NCI-H1417 (cell line): Measurements from ENCODE around the gene TREH.
A peak's percentile ranks its signal among the peaks of the same experiment; 100 is the strongest.
"Not testable (repeated sequence)": the region's sequence is repeated elsewhere in the genome, so short reads cannot be mapped to it uniquely, and the experiment has no call there.

Experiments used
- DNase-seq, 3 experiments: peaks; one replicate each; lab custom pipeline; 2025; lab: John Stamatoyannopoulos, UW

TREH gene

GRCh38 chr11:118612378-118612777 is 67.1 kb downstream of the TREH start:
- no peak for DNase-seq

GRCh38 chr11:118611433-118611795 is 68.0 kb downstream of the TREH start:
- not testable (repeated sequence) for DNase-seq

GRCh38 chr11:118610773-118611432 is 68.5 kb downstream of the TREH start:
- DNase-seq, result no peak

- DNase-seq, result no peak
Measured at GRCh38 chr11:118610225-118610772, 69.2 kb downstream of the TREH start.

GRCh38 chr11:118609380-118610224 is 69.8 kb downstream of the TREH start:
- no peak for DNase-seq

GRCh38 chr11:118608360-118609227 is 70.9 kb downstream of the TREH start:
- peak in 1 of 3 experiments; percentile 63 for DNase-seq

GRCh38 chr11:118607401-118608359 is 71.8 kb downstream of the TREH start, which contains the start of gene PHLDB1:
PHLDB1 (plus strand) TSS chr11:118607615; CDS start chr11:118613837, 6,222 bp downstream.
- DNase-seq, result peak; percentile 35 to 80 (median 78)
